WTC11 (cell line): ENCODE data around the gene UAP1L1.

ENCODE experiments used
- ATF3 ChIP-seq: sonication (generic); formaldehyde crosslinking; conservative IDR thresholded peaks from 2 replicates; pipeline ENCODE4 v1.8.1; 2022; ENCODE audit warnings: mild to moderate bottlenecking, missing genetic modification reagents
- CTCF ChIP-seq: fragments of 200-600 bp; IDR thresholded peaks from 2 replicates; pipeline ENCODE4 v1.8.0; 2022; ENCODE audit warnings: antibody characterized with exemption
- JUN ChIP-seq: sonication (generic); formaldehyde crosslinking; IDR thresholded peaks from 2 replicates; pipeline ENCODE4 v1.8.0; 2023; ENCODE audit warnings: mild to moderate bottlenecking, missing genetic modification reagents
- NFYB ChIP-seq: sonication (generic); formaldehyde crosslinking; conservative IDR thresholded peaks from 2 replicates; pipeline ENCODE4 v1.8.0; 2022; ENCODE audit warnings: low read depth, missing genetic modification reagents

GRCh38 chr9:137037035-137037434 lies 40.3 kb upstream of the UAP1L1 start:
- TF ChIP-seq CTCF (no peak), JUN (CRISPR knock-in tag) (no peak), NFYB (CRISPR knock-in tag) (no peak), ATF3 (CRISPR knock-in tag) (no peak)
